CD4-positive, alpha-beta T cell treated with Interleukin-17A for 4 hours (primary cell): Measurements from ENCODE around the gene PTPRK.

Experiments
- DNase-seq: peaks from one replicate; pipeline ENCODE4 v3.0.0-alpha.2; 2020; ENCODE audit warnings: mixed read lengths

The PTPRK gene

DNA sequence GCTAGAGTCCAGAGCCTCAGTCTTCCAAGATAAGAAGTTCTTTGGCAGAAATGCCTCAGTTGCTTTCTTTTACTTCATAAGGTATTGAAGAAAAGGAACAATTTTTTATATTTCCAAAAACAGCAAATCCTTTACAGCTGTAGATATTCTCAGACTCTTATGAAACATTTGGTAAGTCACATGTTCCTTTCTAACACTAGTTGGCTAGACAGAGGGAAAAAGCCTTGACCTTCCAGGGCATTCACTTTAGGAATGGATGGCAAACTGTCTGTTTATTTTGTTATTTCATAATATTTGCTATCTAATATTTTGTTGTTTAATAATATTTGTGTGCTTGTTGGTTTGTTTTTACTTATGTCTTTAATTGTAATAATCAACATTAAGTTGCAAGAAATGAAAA, 140.8 kb downstream of the PTPRK start:
- no peak for DNase-seq

DNA sequence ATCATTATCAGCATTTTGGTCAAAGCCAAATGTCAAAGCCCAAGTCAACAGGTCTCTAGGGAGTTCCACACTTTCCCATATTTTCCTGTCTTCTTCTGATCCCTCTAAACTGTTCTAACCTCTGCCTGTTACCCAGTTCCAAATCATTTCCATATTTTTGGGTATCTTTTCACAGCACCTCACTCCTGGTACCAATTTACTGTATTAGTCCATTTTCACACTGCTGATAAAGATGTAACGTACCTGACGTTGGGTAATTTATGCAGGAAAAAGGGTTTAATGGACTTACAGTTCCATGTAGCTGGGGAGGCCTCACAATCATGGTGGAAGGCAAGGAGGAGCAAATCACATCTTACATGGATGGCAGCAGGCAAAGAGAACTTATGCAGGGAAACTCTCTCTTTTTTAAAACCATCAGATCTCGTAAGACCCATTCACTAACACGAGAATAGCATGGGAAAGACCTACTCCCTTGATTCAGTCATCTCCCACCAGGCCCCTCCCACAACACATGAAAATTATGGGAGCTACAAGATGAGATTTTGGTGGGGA, 143.4 kb downstream of the PTPRK start:
- DNase-seq, result no peak

DNA sequence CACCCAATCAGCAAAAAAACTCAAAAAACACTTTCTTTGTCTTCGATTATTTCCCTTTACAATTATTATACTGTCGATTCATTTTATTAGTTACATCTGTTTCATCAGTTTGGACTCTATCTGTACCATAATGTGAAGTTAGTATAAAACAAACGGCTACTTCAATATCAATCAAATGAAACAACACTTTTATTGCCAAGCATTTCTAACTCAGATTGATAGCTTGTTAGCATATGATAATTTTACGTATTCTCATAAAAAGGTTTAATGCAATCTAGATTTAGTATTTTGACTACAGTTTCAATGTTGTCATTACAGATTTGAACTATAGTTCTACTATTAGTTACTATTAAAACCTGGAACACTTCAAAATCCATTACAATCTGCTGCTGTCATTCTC, 149.3 kb downstream of the PTPRK start:
- no peak for DNase-seq

DNA sequence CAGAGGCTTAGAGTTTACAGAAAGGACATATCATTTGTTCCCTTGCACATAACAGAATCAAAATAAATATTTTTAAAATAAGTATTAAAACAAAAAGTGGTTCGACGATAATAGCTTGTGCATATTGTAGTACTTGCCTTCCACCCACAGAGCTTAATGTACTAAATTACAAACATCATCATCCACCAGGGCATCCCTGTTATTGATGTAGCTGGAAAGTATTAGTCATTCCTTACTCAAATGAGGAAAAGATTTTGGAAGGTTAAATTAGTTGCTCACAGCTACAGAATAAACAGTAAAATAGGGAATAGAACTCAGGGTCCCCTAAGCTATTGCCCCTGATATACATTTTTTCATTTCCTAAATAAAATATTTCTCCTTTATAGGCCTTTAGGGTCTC, 150.3 kb downstream of the PTPRK start:
- DNase-seq, result no peak

DNA sequence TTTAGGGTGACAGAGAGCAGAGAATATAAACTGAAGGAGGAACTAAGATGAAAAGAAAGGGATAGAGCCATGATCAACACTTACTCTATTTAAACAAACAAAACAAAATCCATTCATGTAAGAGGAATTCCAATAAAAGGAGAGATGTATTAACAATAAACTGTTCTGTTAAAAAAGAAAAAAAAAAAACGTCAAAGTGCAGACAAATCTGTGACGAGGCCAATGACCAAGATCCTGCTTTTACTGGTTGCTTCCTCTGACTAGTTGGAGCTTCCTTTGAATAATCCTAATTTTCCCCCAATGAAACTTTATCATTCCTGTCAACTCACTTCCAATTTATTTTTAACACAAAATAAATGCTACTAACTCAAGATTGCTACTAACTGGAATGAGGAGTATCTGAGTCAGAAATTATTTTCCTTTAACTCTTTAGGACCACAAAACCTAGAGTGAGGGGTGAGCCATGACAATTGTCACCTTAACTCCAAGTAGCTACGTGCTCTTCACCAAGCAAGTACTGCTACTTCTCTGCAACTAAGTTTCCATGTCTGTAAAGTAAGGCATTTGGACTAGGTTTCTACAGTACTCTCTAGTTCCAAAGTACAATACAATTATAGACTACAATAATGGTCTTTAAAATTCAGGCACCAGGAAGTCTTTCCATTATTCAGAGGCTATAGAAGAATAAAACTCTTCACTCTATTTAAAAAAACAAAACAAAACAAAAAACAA, 152.0 kb downstream of the PTPRK start:
- no peak for DNase-seq

DNA sequence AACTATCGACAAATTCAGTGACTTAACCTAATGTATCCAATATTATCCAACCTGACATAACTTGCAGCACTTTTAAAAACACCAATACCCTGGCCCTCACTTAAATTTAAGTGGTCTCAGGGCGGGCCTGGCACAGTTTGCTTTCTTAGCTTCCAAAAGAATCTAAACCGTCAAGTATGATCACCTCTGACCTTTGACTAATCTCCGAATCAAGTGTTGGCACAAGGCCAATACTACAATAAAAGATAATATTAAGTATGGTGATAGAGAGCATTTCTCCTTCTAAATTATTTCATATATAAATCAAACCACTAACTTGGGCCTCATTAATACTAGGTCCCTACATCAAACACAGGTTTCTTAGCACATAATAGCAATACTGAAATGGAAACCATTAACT, 153.0 kb downstream of the PTPRK start:
- DNase-seq, result no peak

DNA sequence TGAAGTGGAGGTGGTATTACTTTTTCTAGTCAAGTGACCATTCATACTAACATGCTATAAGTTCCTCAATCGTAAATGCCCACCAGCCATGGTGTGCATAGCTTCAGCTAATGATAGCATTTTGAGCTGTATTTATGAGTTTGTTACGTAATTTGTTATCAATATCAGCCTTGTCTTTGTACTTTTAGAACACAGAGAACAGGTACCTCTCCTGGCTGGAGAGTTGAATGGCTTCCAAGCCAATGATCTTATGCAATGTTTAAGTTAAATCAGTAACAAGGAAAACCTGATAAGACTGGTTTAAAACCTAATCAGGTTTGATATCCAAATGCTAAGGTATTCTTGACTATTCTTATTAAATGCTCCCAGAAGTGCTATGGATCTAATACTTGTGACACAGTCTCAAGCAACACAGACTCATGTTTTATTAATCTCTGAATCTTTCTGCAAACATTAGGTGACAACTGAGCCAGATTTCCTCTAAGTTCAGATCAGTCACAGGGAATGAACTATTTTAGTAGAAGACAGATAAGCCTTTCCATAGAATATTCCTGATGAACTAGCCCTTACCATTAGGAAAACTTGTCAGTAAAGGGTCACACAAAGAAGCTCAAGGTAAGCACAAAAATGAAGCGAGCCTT, 154.8 kb downstream of the PTPRK start:
- DNase-seq, result no peak

DNA sequence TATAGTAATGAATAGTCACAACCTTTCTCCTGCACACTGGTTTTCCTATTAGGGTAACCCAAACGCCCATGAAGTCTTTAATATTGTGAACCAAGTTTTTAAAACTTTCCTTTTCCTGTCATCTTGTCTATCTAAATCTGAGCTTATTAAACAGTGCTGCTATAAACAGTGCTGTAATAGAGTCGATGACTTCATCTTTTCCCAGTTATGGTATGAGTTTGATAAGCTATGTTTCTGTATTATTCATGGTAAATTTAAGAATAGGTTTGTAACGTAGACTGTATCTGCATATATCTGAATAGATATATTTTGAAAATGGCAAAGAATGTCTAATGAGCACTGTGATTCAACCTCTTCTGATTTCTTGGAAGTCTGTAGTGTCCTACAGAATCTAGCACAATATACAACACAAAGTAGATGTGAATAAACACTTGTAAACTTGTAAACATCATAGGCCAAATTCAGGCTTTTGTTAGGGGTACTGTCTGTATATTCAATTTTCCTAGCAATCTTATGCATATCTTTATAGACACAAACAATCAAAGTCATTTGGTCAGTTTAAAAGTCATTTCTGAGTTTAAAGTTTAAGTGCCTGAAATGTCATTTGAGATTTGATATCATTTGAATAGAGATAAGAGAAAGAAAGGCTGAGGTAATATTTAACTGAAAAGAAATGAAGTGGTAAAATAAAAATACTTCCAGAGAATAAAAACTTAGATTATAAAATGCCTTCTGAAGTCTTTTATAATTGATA, 155.5 kb downstream of the PTPRK start:
- no peak for DNase-seq

DNA sequence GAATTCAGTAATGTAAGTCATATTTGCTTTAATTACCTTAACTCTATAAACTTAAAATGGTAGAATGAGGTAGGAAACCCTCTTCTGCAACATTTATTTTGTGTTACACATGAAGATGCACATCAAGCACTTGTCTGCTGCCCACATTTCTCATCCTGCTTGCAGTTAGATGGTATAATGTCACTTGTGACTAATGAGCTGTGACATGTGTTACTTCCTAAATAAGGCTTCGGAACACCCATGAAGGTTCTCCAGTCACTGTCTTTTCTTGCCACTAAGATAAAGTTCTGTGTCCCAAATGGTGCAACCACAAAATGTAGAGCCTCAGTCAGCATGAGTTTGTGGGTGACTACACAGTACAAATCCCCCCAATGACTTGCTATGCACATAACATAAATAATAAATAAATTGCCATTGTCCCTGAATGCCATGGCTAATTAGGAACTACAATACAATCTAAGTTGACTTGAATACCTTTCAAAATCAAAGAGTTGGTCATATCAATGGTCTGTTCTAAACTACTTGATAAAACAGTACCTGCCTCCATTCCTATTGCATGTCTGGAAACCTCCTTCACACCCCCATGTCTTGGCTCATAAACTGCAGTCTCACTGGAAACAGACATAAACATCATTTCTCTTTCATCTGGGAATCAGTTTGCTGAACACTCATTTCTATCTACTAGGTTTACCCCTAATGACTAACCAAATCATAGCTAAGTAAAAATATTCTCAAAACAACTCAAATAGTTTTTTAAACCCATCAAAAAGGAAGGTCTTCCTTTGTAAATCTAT, 157.2 kb downstream of the PTPRK start:
- no peak for DNase-seq

DNA sequence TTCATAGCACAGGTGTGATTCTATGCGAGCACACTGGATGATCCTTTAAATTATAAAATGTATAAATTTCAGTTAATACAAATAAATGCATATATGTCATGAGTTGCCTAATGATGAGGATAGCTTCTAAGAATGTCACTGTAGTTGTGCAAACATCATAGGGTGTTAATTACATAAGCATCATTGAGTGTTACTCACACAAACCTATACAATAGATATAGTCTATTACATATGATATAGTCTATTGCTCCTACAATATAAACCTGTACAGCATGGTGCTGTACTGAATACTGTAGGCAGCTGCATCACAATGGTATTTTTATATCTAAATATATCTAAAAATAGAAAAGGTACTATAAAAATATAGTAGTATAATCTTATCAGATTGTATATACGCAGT, 159.0 kb downstream of the PTPRK start:
- no peak for DNase-seq

DNA sequence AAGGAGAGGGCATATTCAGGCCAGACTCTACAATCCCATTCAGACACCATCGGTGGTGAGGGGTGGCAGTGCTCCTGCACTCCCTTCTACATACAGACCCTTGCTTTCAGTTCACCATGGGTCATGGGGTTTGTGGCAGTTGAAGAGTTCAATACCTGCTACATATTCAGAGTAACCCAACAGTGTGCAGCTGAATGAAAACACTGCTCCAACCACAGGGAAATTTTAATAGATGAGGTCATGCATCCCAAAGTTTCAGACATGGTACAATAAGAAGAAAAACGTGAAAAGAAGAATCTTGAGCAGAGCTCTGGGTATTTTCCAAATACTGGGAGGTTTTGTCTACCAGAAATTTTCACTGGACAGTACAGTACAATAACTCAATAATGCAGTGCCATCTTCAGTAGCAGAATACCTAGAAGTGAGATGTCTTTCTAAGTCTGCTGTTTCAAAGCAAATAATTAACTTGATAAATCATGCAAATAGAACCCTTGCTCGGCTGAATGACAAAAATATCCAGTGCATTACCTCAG, 162.1 kb downstream of the PTPRK start:
- DNase-seq, result no peak

DNA sequence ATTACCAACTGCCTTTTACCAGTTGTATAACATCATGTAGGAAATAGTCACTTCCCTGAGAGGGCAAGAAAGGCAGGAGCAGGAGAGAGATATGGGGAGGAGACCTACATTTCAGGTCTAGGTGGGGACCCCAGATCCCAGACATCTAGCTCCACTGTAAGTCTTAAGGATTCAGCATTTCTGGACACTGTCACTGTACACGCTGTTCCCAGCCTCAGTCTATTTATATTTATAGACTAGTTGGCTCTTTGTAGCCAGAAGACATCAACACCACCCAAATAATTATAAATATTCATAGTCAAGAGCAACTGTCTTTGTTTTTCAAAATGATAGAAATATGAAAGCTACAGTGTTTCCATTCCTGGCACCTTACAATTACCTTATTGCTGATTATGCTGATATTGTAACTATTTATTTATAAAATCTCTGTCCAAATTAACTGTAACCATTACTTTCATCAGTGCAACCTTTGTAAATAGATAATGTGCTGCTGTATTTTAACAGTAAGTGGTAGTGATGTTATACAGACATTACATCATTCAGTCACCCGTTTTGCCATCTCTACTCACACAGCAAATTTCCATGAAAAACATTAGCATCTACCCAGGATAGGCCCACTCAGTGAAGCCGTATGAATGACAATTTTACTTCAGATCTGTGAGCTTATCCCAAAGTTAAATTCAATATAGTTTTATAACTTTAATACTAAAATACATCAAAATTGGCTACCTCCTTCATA, 162.8 kb downstream of the PTPRK start:
- no peak for DNase-seq

DNA sequence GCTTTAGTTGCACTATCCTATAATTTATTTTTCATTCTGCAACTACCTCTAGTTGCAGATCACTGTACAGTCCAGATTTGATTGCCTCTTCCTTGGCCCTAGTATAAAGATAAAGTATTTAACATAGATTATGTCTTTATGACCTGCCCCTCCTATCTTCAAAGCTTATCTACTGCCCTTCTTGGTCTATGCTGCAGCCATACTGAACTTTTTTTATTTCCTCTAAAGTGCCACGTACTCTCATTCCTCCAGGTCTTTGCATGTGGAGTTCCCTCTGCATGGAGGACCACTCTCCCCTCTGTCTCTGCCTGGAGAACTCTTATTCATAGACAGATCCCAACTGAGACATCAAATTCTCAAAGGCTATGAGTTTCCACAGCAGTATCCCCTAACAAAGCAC, 168.0 kb downstream of the PTPRK start:
- no peak for DNase-seq

DNA sequence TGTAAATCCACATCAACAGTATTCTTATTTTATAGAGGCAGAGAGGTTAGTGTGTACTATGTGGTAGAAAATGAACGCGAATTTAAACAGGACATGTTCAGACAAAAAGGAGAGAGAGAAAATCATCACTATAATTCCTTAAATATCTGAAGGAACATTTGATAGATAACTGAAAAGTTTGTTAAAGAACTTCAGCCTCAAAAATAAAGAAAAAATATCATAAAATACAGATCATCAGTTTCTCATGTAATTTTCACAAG, 169.2 kb downstream of the PTPRK start:
- no peak for DNase-seq

DNA sequence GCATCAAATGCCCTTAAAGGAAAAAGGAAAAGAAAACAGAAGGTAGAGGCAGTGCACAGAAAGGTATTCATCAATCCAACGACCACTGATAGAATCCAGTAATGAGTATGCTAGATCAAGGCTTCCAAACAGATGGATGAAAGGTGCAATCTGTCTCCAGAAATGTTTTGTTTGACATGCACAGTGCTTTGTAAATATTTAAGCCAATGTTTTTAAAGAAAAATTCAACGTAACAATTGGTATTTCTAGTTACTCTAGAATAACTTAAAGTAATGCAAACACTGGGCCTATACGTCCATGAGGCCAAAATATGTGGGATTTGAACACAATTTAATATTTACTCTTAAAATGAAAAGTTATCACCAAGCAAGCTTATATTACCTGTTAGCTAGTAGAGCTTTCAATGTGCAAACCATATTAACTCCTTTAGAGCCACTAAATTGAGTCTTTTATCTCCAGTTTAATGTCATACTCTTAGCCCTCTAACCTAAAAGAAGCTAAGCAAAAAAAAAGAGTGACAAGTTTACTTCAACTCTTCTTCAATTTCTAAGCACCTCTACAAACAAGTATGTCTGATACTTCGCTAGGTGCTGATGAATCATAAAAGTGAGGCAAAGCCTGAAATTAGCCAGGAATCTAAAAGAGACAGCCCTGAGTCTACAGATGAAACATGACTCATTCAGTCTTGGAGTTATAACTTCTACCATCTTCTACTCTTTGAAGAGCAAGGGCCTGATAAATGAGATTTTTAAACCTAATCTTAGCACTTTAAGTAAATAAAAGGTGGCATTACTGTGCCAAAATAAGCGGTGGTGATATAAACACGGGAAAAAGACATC, 169.8 kb downstream of the PTPRK start:
- no peak for DNase-seq

DNA sequence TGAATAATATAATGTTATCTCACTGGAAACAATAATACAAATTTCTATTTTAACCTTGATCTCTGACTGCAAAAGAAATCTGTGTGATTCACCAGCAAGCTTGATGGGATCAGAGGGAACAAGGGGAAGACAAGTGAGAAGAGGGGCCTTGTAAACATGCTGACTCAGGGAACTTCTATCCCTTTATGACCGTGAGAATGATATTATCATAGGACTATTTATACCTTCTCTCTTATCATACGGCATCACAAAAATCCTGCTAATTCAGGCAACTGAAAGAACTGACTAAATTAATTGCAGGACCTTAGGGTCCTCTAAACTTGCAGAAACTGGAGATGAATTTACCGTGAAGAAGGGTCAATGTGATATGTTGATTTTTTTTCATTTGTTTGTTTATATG, 173.3 kb downstream of the PTPRK start:
- DNase-seq, result no peak

DNA sequence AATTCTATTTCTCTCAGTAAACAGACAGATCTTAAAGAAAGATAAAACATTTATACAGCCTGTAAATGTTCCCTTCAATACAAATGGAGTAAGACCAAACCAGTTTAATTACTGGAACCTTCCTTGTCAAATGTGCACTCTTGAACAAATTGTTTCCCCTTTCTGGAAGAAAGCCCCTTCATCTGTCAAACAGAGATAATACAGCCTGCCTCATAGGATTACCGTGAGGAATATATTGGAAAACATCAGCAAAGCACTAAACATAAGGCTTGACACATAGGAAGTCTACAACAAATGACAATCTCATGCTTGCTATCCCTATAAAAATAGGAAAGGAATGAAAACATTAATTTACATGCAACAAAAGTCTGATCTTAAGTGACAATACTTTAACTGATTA, 173.8 kb downstream of the PTPRK start:
- DNase-seq, result no peak

DNA sequence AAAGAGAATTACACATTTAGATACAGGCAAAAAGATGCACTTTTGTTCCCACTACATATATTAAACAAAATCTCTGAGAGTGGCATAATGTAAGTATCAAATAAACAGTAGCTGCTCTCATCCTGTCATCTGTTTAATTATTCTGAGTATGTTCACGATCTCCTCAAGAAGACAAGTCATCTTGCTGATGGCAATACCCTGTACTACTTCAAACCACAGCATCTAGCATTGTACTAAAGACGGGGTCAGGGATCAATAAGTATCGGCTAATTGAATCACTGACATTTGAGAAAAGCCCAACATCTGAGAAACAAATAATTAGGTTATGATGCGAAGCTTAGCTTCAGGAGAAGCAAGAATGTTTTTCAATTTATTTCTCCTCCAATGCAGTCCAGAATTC, 175.1 kb downstream of the PTPRK start:
- no peak for DNase-seq

DNA sequence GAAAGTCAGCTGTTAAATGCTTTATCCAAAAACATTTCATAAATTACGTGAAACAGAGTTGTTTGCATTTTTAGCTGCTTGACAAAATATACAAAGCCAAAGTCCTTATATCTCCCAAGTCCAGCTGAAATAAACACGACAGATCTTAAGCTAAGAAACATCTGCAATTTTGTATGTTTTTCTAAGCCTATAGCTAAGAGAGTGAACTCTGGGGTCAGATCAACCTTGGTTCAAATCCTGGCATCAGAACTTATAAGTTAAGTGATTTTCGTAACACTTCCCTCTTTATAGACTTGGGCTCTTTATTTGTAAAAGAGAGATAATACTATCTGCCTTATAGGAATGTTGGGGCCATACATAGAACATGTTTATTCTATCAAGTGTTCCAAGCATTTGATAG, 176.7 kb downstream of the PTPRK start:
- DNase-seq, result no peak

DNA sequence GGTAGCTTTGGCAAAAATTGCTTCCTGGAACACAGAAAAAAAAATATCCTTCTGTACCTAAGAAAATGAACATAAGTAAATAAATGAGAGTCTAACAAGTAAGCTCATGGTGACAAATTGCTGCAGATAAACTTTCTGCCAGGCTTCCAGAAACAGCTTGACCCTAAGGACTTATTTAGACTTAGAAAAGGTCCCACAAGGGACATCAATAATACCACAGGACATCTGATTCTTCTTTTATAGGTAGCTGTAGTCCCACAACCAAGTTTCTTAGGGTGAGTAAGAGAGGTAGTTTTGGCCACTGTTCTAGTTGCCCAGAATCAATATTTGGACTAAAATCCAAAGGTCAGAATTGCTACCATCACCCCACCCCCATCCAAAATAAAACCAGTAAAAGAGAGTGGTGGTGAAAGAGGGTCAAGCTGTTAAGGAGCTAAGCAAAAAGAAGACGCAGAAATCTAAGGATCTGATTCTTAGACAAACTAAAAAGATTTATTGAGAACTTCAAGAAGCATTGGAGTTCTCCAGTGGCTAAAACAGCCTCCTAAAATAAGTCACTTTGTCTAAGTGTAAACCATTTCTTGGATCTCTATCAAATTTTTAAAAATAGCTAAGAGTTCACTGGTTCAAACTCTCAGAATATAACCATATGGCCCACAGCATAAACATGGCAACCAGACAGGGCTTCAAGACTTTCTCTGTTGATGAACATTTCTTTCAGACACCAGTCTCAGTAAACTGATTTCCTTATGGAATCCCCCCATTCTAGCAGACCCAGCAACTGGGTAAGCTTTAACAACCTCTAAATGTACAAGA, 180.6 kb downstream of the PTPRK start:
- DNase-seq, result no peak

DNA sequence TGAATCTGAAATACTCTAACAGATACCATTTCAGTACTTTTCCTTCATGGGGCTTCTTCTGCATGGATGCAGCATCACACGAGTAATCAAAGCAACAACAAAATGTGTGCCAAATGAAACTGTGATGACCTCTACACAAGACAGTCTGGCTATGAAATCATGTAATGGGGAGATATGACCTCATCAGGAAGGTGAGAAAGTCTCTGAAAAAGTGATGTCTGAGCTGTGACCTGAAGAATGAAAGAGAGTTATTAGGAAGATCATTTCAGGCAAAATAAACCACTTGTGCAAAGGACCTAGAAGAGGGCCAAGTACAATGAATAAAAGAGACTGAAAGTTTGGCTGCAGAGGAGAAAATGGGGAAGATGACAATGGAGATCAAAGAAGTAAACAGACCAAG, 182.8 kb downstream of the PTPRK start:
- DNase-seq, result no peak
